Progenitor cell of endocrine pancreas (in vitro differentiated cells): ENCODE results near the gene IGFBP2. TPM values are rescaled to one million over a fixed set of nuclear protein-coding genes. Genes with fewer than 3 reads are reported as not detected.
A peak's percentile ranks its signal among the peaks of the same experiment; 100 is the strongest.

Experiments
- DNase-seq: peaks from one replicate; pipeline ENCODE4 v3.0.0; 2021; ENCODE audit warnings: low spot score; ENCODE audit not compliant: unreplicated experiment
- H3K27ac Mint-ChIP-seq: 2 replicates; pipeline ENCODE4 v1.8.0; 2021; ENCODE audit warnings: mild to moderate bottlenecking, moderate library complexity, mixed read lengths
- H3K27me3 Mint-ChIP-seq: 2 replicates; pipeline ENCODE4 v1.8.0; 2021; ENCODE audit warnings: mixed read lengths
- H3K36me3 Mint-ChIP-seq: 2 replicates; pipeline ENCODE4 v1.8.0; 2022; ENCODE audit warnings: mixed read lengths; ENCODE audit not compliant: insufficient read depth
- H3K4me1 Mint-ChIP-seq: 2 replicates; pipeline ENCODE4 v1.8.0; 2021; ENCODE audit warnings: low read depth, mixed read lengths
- H3K4me3 Mint-ChIP-seq: 2 replicates; pipeline ENCODE4 v1.8.0; 2021; ENCODE audit warnings: low read depth, mild to moderate bottlenecking, moderate library complexity, mixed read lengths
- H3K9me3 Mint-ChIP-seq: 2 replicates; pipeline ENCODE4 v1.8.0; 2021; ENCODE audit warnings: low read depth, mixed read lengths
- CTCF ChIP-seq: fragments of 200-600 bp; sonication (generic); IDR thresholded peaks from one replicate; pipeline ENCODE4 v1.5.0; 2021; ENCODE audit warnings: antibody characterized with exemption, mild to moderate bottlenecking; ENCODE audit not compliant: unreplicated experiment
- total RNA-seq: library from RNA; stranded (reverse); gene quantifications from 2 replicates; pipeline ENCODE4 v1.2.1, GENCODE V29; 2021

IGFBP2 gene
- total RNA-seq, 1 donor from 2014 or later: 249 TPM

GRCh38 chr2:216644842-216645635, 11.8 kb downstream of the IGFBP2 start:
- Mint-ChIP-seq H3K27ac (peak overlapping the region; percentile 92), H3K36me3 (peaks cover 24% of the 10 kb centered on the region), H3K4me3 (peak overlapping the region; percentile 43), H3K4me1 (peaks cover 55% of the 10 kb centered on the region), H3K27me3 (no peaks in the 10 kb centered on the region), H3K9me3 (peaks cover 7% of the 10 kb centered on the region)
- no peak for TF ChIP-seq CTCF
- DNase-seq: no peak

GRCh38 chr2:216645636-216645950, 12.4 kb downstream of the IGFBP2 start:
- peaks cover 7% of the 10 kb centered on the region for H3K9me3 Mint-ChIP-seq
- H3K4me1 Mint-ChIP-seq: peaks cover 58% of the 10 kb centered on the region
- peaks cover 22% of the 10 kb centered on the region for H3K36me3 Mint-ChIP-seq
- TF ChIP-seq CTCF: no peak
- no peak overlapping the region for H3K4me3 Mint-ChIP-seq
- H3K27ac Mint-ChIP-seq: peak overlapping the region; percentile 92
- DNase-seq: no peak
- H3K27me3 Mint-ChIP-seq: no peaks in the 10 kb centered on the region

- Mint-ChIP-seq H3K27ac (peak overlapping the region; percentile 92), H3K36me3 (peaks cover 21% of the 10 kb centered on the region), H3K27me3 (no peaks in the 10 kb centered on the region), H3K9me3 (peaks cover 7% of the 10 kb centered on the region), H3K4me1 (peaks cover 63% of the 10 kb centered on the region), H3K4me3 (no peak overlapping the region)
- TF ChIP-seq CTCF: no peak
- DNase-seq: no peak
These were observed 12.9 kb downstream of the IGFBP2 start for GRCh38 chr2:216646116-216646515.

- no peak overlapping the region for H3K4me3 Mint-ChIP-seq
- TF ChIP-seq CTCF: no peak
- DNase-seq: no peak
- no peak overlapping the region for H3K27ac Mint-ChIP-seq
- H3K9me3 Mint-ChIP-seq: peaks cover 7% of the 10 kb centered on the region
- H3K36me3 Mint-ChIP-seq: peaks cover 17% of the 10 kb centered on the region
- peaks cover 70% of the 10 kb centered on the region for H3K4me1 Mint-ChIP-seq
- no peaks in the 10 kb centered on the region for H3K27me3 Mint-ChIP-seq
These were observed 14.9 kb downstream of the IGFBP2 start for GRCh38 chr2:216648105-216648504.

- TF ChIP-seq CTCF: no peak
- Mint-ChIP-seq H3K4me1 (peaks cover 57% of the 10 kb centered on the region), H3K4me3 (no peak overlapping the region), H3K27me3 (no peaks in the 10 kb centered on the region), H3K36me3 (peaks cover 17% of the 10 kb centered on the region), H3K27ac (peak overlapping the region; percentile 55), H3K9me3 (peaks cover 7% of the 10 kb centered on the region)
- no peak for DNase-seq
These were observed 16.4 kb downstream of the IGFBP2 start for GRCh38 chr2:216649574-216649973.
